Pancreas (tissue), 10 donors: ENCODE data around the gene SLC17A7. TPM values are rescaled to one million over a fixed set of nuclear protein-coding genes. Genes with fewer than 3 reads are reported as not detected.

Experiments used
- ATAC-seq, 4 donors: fragments of 200-7000 bp; cut with Tn5 transposase; one replicate each; pipeline versions ENCODE4 v1.8.0 to v1.9.1; 2020; ENCODE audit warnings: mild to moderate bottlenecking in 4 of 4, moderate library complexity in 4 of 4
- DNase-seq, 6 donors: peaks; one replicate each; pipeline ENCODE4 v3.0.0-alpha.2; 2020
- FAIRE-seq: peaks from 2 replicates; lab custom pipeline; 2012; peaks lifted over from hg19 to GRCh38; lab: Jason Lieb, UNC
- H3K27ac ChIP-seq, 4 donors: fragments of 200-600 bp; sonication (generic); 1 replicate in 3 of 4; 2 replicates in 1 of 4; pipeline versions ENCODE4 v1.5.0 to v1.8.0; 2020
- H3K27me3 ChIP-seq, 4 donors: fragments of 200-600 bp; one replicate each; pipeline ENCODE4 v1.8.0; 2021
- H3K36me3 ChIP-seq, 3 donors: fragments of 200-600 bp; sonication (generic) in 1 of 3; one replicate each; pipeline versions ENCODE4 v1.5.0 to v1.8.0; 2020 to 2021
- H3K4me1 ChIP-seq, 3 donors: fragments of 200-600 bp; one replicate each; pipeline ENCODE4 v1.8.0; 2021
- H3K4me3 ChIP-seq, 4 donors: fragments of 200-600 bp; sonication (generic) in 2 of 4; one replicate each; pipeline versions ENCODE4 v1.5.0 to v1.8.0; 2020 to 2021
- H3K9me3 ChIP-seq, 4 donors: fragments of 200-600 bp; one replicate each; pipeline ENCODE4 v1.8.0; 2021
- WGBS, 2 donors: extraction: QIAGEN DNeasy Blood & Tissue Kit; methylation state at CpG; one replicate each; pipeline ENCODE4 v1.1.7; 2013; 5-methylcytosine and 5-hydroxymethylcytosine counted together
- intact Hi-C, 3 donors: fragments of 100-400 bp; cut with DNase I; formaldehyde crosslinking; loops; one replicate each; pipeline versions ENCODE4 v1.11.1 to v1.14.2; 2022
- polyA plus RNA-seq, 2 donors: library from polyadenylated mRNA; stranded (reverse); fragments of 200-250 nt; gene quantifications; one replicate each; pipeline ENCODE4 v1.2.3, GENCODE V29; 2013
- total RNA-seq, 6 donors: library from RNA; stranded (reverse); fragmentation: NEBNext Ultra II Directional in 4 of 6; extraction: Animal tissue kit (Norgen Biotek cat#: 25700) in 4 of 6; gene quantifications; one replicate each; pipeline versions ENCODE4 v1.2.1 to v1.2.4, GENCODE V29; 2021 to 2023
- TF ChIP-seq, protein P1 (sequence below), 4 donors: fragments of 200-600 bp; sonication (generic) in 3 of 4; IDR thresholded peaks; one replicate each; pipeline versions ENCODE4 v1.5.0 to v1.8.0; 2021; ENCODE audit warnings: antibody characterized with exemption in 4 of 4
- donor health status: healthy with polysubstance abuse.
- donor health status: DM: no; HTN: no; CAD: no; lungs with moderate emphysema.
- donor health status: DM: no; HTN: no; CAD: no.
- donor health status: control.
- donor health status: control.
- donor health status: Bipolar disorder and iron deficiency.
- donor health status: DM: yes; HTN: yes; CAD: no.
- donor health status: DM: no; HTN: no; CAD: no.
- donor health status: DM: no; HTN: no; CAD: no.
- donor health status: DM: yes; HTN: yes; CAD: no.

SLC17A7 gene
- total and polyA plus RNA-seq, 8 donors: 0.13 to 0.53 (median 0.31) TPM; not detected in 1

- no peak for DNase-seq
- FAIRE-seq: no peak
- Histone ChIP-seq H3K36me3 (no peaks in the 10 kb centered on the region), H3K9me3 (no peaks in the 10 kb centered on the region), H3K27me3 (peaks cover 0 to 59% (median 2%) of the 10 kb centered on the region in 4 donors), H3K4me1 (peaks cover 0 to 6% (median 0%) of the 10 kb centered on the region in 3 donors), H3K27ac (no peak overlapping the region), H3K4me3 (peak overlapping the region in 1 of 4 donors; percentile 29)
- TF ChIP-seq, protein P1, sequence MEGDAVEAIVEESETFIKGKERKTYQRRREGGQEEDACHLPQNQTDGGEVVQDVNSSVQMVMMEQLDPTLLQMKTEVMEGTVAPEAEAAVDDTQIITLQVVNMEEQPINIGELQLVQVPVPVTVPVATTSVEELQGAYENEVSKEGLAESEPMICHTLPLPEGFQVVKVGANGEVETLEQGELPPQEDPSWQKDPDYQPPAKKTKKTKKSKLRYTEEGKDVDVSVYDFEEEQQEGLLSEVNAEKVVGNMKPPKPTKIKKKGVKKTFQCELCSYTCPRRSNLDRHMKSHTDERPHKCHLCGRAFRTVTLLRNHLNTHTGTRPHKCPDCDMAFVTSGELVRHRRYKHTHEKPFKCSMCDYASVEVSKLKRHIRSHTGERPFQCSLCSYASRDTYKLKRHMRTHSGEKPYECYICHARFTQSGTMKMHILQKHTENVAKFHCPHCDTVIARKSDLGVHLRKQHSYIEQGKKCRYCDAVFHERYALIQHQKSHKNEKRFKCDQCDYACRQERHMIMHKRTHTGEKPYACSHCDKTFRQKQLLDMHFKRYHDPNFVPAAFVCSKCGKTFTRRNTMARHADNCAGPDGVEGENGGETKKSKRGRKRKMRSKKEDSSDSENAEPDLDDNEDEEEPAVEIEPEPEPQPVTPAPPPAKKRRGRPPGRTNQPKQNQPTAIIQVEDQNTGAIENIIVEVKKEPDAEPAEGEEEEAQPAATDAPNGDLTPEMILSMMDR (IDR thresholded peaks at IDR 0.05): no peak
- 15 to 19% methylated on average over 28 to 29 of the region's 29 CpGs for WGBS, 2 donors
- no peak for ATAC-seq
- intact Hi-C loops: no loop called here
Measured at GRCh38 chr19:49428547-49429451, 12.5 kb downstream of the SLC17A7 start.

- H3K36me3 ChIP-seq: no peaks in the 10 kb centered on the region
- TF ChIP-seq, protein P1 (IDR thresholded peaks at IDR 0.05): no peak
- ATAC-seq (peak; percentile 57 to 84 (median 67)), FAIRE-seq (no peak), DNase-seq (peak in 2 of 6 donors; percentile 60 to 75)
- peak overlapping the region in 1 of 4 donors; percentile 29 for H3K4me3 ChIP-seq
- H3K4me1 ChIP-seq: peaks cover 0 to 6% (median 0%) of the 10 kb centered on the region in 3 donors
- intact Hi-C loops: no loop called here
- 3% methylated on average over 45 of the region's 45 CpGs for WGBS, 2 donors
- peaks cover 0 to 62% (median 7%) of the 10 kb centered on the region in 4 donors for H3K27me3 ChIP-seq
- H3K9me3 ChIP-seq: no peaks in the 10 kb centered on the region
- no peak overlapping the region for H3K27ac ChIP-seq
Measured at GRCh38 chr19:49427855-49428546, 13.3 kb downstream of the SLC17A7 start.

GRCh38 chr19:49427339-49427738 lies 14.0 kb downstream of the SLC17A7 start:
- FAIRE-seq (no peak), ATAC-seq (no peak), DNase-seq (no peak)
- Histone ChIP-seq H3K4me3 (no peak overlapping the region), H3K36me3 (no peaks in the 10 kb centered on the region), H3K27me3 (peaks cover 0 to 62% (median 7%) of the 10 kb centered on the region in 4 donors), H3K9me3 (no peaks in the 10 kb centered on the region), H3K27ac (no peak overlapping the region), H3K4me1 (peaks cover 0 to 6% (median 0%) of the 10 kb centered on the region in 3 donors)
- TF ChIP-seq, protein P1 (IDR thresholded peaks at IDR 0.05): no peak
- WGBS, 2 donors: 43 to 48% methylated on average over 11 to 12 of the region's 12 CpGs
- intact Hi-C loops: no loop called here

DNA sequence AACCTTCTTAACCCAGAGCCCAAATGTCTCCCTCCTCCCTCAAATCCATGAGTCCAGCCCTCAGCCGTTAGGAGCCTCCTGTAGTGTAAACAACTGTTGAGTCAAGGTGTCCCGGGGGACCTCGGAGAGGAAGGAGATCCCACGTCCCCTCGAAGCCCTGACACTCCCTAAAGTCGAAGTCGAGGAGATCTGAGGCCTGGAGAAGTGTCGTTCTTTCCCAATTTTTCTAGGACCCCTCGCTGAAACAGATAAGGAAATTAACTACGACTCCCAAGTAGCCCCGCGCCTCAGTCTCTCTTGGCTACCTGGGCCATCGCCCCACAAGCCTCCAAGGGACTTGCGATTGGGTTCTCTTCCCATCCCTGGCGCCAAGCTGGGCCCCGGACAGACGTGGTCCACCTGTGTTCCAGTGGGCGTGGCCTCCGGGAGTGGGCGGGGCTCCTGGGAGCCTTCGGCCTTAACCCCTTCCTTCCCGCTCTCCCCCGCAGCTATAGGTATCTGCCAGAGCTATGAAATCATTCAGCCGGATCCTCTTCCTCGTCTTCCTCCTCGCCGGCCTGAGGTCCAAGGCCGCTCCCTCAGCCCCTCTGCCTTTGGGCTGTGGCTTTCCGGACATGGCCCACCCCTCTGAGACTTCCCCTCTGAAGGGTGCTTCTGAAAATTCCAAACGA lies 15.3 kb downstream of the SLC17A7 start:
- intact Hi-C loops: no loop called here
- H3K4me1 ChIP-seq: peaks cover 0 to 6% (median 0%) of the 10 kb centered on the region in 3 donors
- peaks cover 0 to 55% (median 10%) of the 10 kb centered on the region in 4 donors for H3K27me3 ChIP-seq
- TF ChIP-seq, protein P1 (IDR thresholded peaks at IDR 0.05): no peak
- no peak overlapping the region for H3K27ac ChIP-seq
- ATAC-seq (no peak), DNase-seq (peak in 1 of 6 donors; percentile 49), FAIRE-seq (no peak)
- H3K36me3 ChIP-seq: no peaks in the 10 kb centered on the region
- no peak overlapping the region for H3K4me3 ChIP-seq
- 6% methylated on average over 29 to 30 of the region's 30 CpGs for WGBS, 2 donors
- H3K9me3 ChIP-seq: no peaks in the 10 kb centered on the region
